HCT116 (cell line): Measurements from ENCODE around the gene LIMA1. TPM values are rescaled to one million over a fixed set of nuclear protein-coding genes. Genes with fewer than 3 reads are reported as not detected.
"Not testable (repeated sequence)": the region's sequence is repeated elsewhere in the genome, so short reads cannot be mapped to it uniquely, and the experiment has no call there.

Experiments
- ATAC-seq: fragments of 200-7000 bp; cut with Tn5 transposase; 2 replicates; pipeline ENCODE4 v1.9.1; 2020; ENCODE audit warnings: mild to moderate bottlenecking, moderate library complexity
- BruUV-seq: library from RNA; stranded (reverse); fragments of 400-500 nt; replicated peaks from 2 replicates; lab custom pipeline; 2021; lab: Mats Ljungman, UMichigan
- CTCF ChIA-PET: fragments of 300-600 bp; sonication (Branson Sonifier 250); formaldehyde crosslinking; loops from one replicate; lab custom pipeline; 2021; ENCODE audit warnings: antibody characterized with exemption; lab: Charles Lee
- POLR2A ChIA-PET: fragments of 300-600, 350-600 bp; sonication (Branson Sonifier 250); formaldehyde crosslinking; loops from one replicate; lab custom pipeline; 2021; ENCODE audit warnings: antibody characterized with exemption; lab: Charles Lee
- RAD21 ChIA-PET, 2 experiments: fragments of 300-600 bp; sonication (Branson Sonifier 250); formaldehyde crosslinking; loops; one replicate each; lab custom pipeline; 2023; ENCODE audit warnings: low total read pairs in 2 of 2; ENCODE audit not compliant: uncharacterized antibody in 2 of 2, unreplicated experiment in 2 of 2, low non-redundant PET in 1 of 2; lab: Charles Lee
- DNase-seq: peaks from one replicate; pipeline ENCODE4 v3.0.0-alpha.2; 2010; ENCODE audit warnings: low read depth, low spot score
- H2AFZ ChIP-seq: fragments of 200-600 bp; shearing (Covaris generic), sonication (generic); 2 replicates; pipeline ENCODE4 v1.6.1; 2017; ENCODE audit warnings: low read depth, mixed run types, mixed read lengths, antibody characterized with exemption, low read length; ENCODE audit not compliant: poor library complexity, severe bottlenecking
- H3K27ac ChIP-seq: 2 replicates; pipeline ENCODE4 v1.5.1; 2012; ENCODE audit warnings: low read depth, low read length
- H3K27me3 ChIP-seq: fragments of 200-600 bp; sonication (generic); 2 replicates; pipeline ENCODE4 v1.6.1; 2016; ENCODE audit warnings: mixed run types, low read length, mixed read lengths; ENCODE audit not compliant: insufficient read depth
- H3K36me3 ChIP-seq, 2 experiments: fragments of 200-500 bp in 1 of 2; fragments of 200-600 bp in 1 of 2; sonication (Bioruptor generic) in 1 of 2; sonication (generic) in 1 of 2; 2 replicates each; pipeline versions ENCODE4 v1.5.1 to v1.6.1; 2014 to 2016; ENCODE audit warnings: low read length in 2 of 2, inconsistent platforms in 1 of 2, mixed read lengths in 1 of 2, mixed run types in 1 of 2; ENCODE audit not compliant: insufficient read depth in 2 of 2, control insufficient read depth in 1 of 2
- H3K4me1 ChIP-seq, 2 experiments: fragments of 200-600 bp in 1 of 2; sonication (generic) in 1 of 2; 2 replicates each; pipeline versions ENCODE4 v1.5.1 to v1.6.1; 2012 to 2017; ENCODE audit warnings: low read length in 2 of 2, inconsistent platforms in 1 of 2, mild to moderate bottlenecking in 1 of 2, mixed read lengths in 1 of 2, mixed run types in 1 of 2, moderate library complexity in 1 of 2; ENCODE audit not compliant: insufficient read depth in 2 of 2, control insufficient read depth in 1 of 2
- H3K4me2 ChIP-seq: fragments of 200-600 bp; sonication (generic); 2 replicates; pipeline ENCODE4 v1.6.1; 2017; ENCODE audit warnings: mixed run types, low read length, mixed read lengths
- H3K4me3 ChIP-seq, 2 experiments: fragments of 200-600 bp in 1 of 2; sonication (generic) in 1 of 2; replicated peaks in 1 of 2; 2 replicates each; pipeline ENCODE4 v1.5.1; 2011 to 2016; ENCODE audit warnings: low read length in 2 of 2, control low read depth in 1 of 2, low read depth in 1 of 2, mild to moderate bottlenecking in 1 of 2, mixed read lengths in 1 of 2, mixed run types in 1 of 2
- H3K79me2 ChIP-seq: fragments of 200-600 bp; sonication (generic); 2 replicates; pipeline ENCODE4 v1.6.1; 2017; ENCODE audit warnings: mild to moderate bottlenecking, mixed run types, low read length, moderate library complexity, mixed read lengths; ENCODE audit not compliant: insufficient read depth
- H3K9ac ChIP-seq: fragments of 200-600 bp; sonication (generic); 2 replicates; pipeline ENCODE4 v1.6.1; 2016; ENCODE audit warnings: low read length, mixed read lengths
- H3K9me2 ChIP-seq: fragments of 200-600 bp; sonication (generic), shearing (Covaris generic); 2 replicates; pipeline ENCODE4 v1.6.1; 2017; ENCODE audit warnings: mixed run types, mild to moderate bottlenecking, moderate library complexity; ENCODE audit not compliant: insufficient read depth
- H3K9me3 ChIP-seq, 2 experiments: fragments of 200-500 bp in 1 of 2; fragments of 200-600 bp in 1 of 2; sonication (Bioruptor generic) in 1 of 2; sonication (generic) in 1 of 2; 2 replicates each; pipeline ENCODE4 v1.6.1; 2014 to 2017; ENCODE audit warnings: low read length in 2 of 2, mixed read lengths in 2 of 2, inconsistent platforms in 1 of 2, low read depth in 1 of 2, mild to moderate bottlenecking in 1 of 2, mixed run types in 1 of 2, moderate library complexity in 1 of 2; ENCODE audit not compliant: control insufficient read depth in 1 of 2, insufficient read depth in 1 of 2
- H4K20me1 ChIP-seq: fragments of 200-600 bp; sonication (generic), shearing (Covaris generic); 2 replicates; pipeline ENCODE4 v1.6.1; 2017; ENCODE audit warnings: mixed run types, mild to moderate bottlenecking, moderate library complexity; ENCODE audit not compliant: insufficient read depth
- ATF3 ChIP-seq: IDR thresholded peaks from 2 replicates; pipeline ENCODE4 v1.6.1; 2012
- CEBPB ChIP-seq: IDR thresholded peaks from 2 replicates; pipeline ENCODE4 v1.6.1; 2012; ENCODE audit warnings: low read depth
- CTCF ChIP-seq, 3 experiments: fragments of 200-600 bp in 1 of 3; sonication (generic) in 1 of 3; IDR thresholded peaks in 2 of 3; conservative IDR thresholded peaks in 1 of 3; 2 replicates each; pipeline ENCODE4 v1.5.1; 2012 to 2017; ENCODE audit warnings: low read depth in 2 of 3, low read length in 2 of 3, antibody characterized with exemption in 1 of 3, borderline replicate concordance in 1 of 3, control low read depth in 1 of 3, mild to moderate bottlenecking in 1 of 3, mixed read lengths in 1 of 3, mixed run types in 1 of 3, moderate library complexity in 1 of 3; ENCODE audit not compliant: insufficient read depth in 1 of 3
- ELF1 ChIP-seq: IDR thresholded peaks from 2 replicates; pipeline ENCODE4 v1.6.1; 2012; ENCODE audit warnings: low read depth, borderline replicate concordance
- EZH2 ChIP-seq: fragments of 200-600 bp; sonication (generic); IDR thresholded peaks from 2 replicates; pipeline ENCODE4 v1.6.1; 2017; ENCODE audit warnings: antibody characterized with exemption, mixed run types
- EZH2phosphoT487 ChIP-seq: fragments of 200-600 bp; IDR thresholded peaks from 2 replicates; pipeline ENCODE4 v1.6.1; 2018; ENCODE audit warnings: antibody characterized with exemption, borderline replicate concordance
- FOSL1 ChIP-seq: IDR thresholded peaks from 2 replicates; pipeline ENCODE4 v1.6.1; 2012; ENCODE audit warnings: low read depth
- JUND ChIP-seq: IDR thresholded peaks from 2 replicates; pipeline ENCODE4 v1.6.1; 2012
- MAX ChIP-seq: IDR thresholded peaks from 2 replicates; pipeline ENCODE4 v1.6.1; 2012
- POLR2A ChIP-seq: IDR thresholded peaks from 2 replicates; pipeline ENCODE4 v1.7.0; 2011; ENCODE audit warnings: borderline replicate concordance; ENCODE audit not compliant: insufficient read depth, insufficient read length; ENCODE audit errors: extremely low read depth
- POLR2AphosphoS5 ChIP-seq: IDR thresholded peaks from 2 replicates; pipeline ENCODE4 v1.6.1; 2011; ENCODE audit warnings: mild to moderate bottlenecking, low read depth, low read length, moderate library complexity
- RAD21 ChIP-seq: IDR thresholded peaks from 2 replicates; pipeline ENCODE4 v1.6.1; 2012; ENCODE audit warnings: low read depth, mild to moderate bottlenecking
- REST ChIP-seq: IDR thresholded peaks from 2 replicates; pipeline ENCODE4 v1.6.1; 2012; ENCODE audit warnings: low read depth
- SIN3A ChIP-seq: IDR thresholded peaks from 2 replicates; pipeline ENCODE4 v1.6.1; 2012; ENCODE audit warnings: low read depth
- SP1 ChIP-seq: IDR thresholded peaks from 2 replicates; pipeline ENCODE4 v1.6.1; 2012; ENCODE audit warnings: low read depth
- SRF ChIP-seq: IDR thresholded peaks from 2 replicates; pipeline ENCODE4 v1.6.1; 2012; ENCODE audit warnings: low read depth
- ZFX ChIP-seq: fragments of 450-650 bp; IDR thresholded peaks from 2 replicates; pipeline ENCODE4 v1.6.1; 2017
- ZNF274 ChIP-seq: fragments of 200-500 bp; sonication (Bioruptor generic); IDR thresholded peaks from 2 replicates; pipeline ENCODE4 v1.6.1; 2014; ENCODE audit warnings: mild to moderate bottlenecking, low read depth, low read length, inconsistent platforms
- intact Hi-C: fragments of 100-400 bp; cut with micrococcal nuclease; formaldehyde crosslinking; loops from 2 replicates; pipeline ENCODE4 v1.10.0; 2022
- total RNA-seq: library from RNA; stranded (reverse); gene quantifications from one replicate; pipeline ENCODE4 v1.2.1, GENCODE V29; 2021; ENCODE audit not compliant: unreplicated experiment

The LIMA1 gene
- total RNA-seq, 1 experiment from 2014 or later = 79.6 TPM

GRCh38 chr12:50324077-50324476, 40.8 kb upstream of the LIMA1 start:
- DNase-seq, intact Hi-C loops, H4K20me1 ChIP-seq, H2AFZ ChIP-seq, H3K79me2 ChIP-seq, RAD21 ChIA-PET, POLR2A ChIA-PET, H3K27ac ChIP-seq, BruUV-seq, H3K36me3 ChIP-seq, CTCF ChIA-PET, H3K9me2 ChIP-seq, H3K9me3 ChIP-seq, H3K9ac ChIP-seq, H3K4me3 ChIP-seq, H3K4me2 ChIP-seq, H3K27me3 ChIP-seq, ATAC-seq: not testable (repeated sequence)
- H3K4me1 ChIP-seq = peaks cover 14 to 18% of the 10 kb centered on the region in 2 experiments

GRCh38 chr12:50322206-50322605, 38.9 kb upstream of the LIMA1 start:
- no peaks in the 10 kb centered on the region for H3K9me2 ChIP-seq
- H3K4me2 ChIP-seq = peak overlapping the region; percentile 43; the same call in 1 of the 2 replicates
- no peak for DNase-seq
- no peaks in the 10 kb centered on the region for H4K20me1 ChIP-seq
- no peak overlapping the region for H3K4me3 ChIP-seq
- ChIA-PET CTCF (interaction anchor here (1.2 kb wide), 1 partner anchor 61 kb away, joined by 3 read pairs; no protein-coding TSS in a partner anchor), POLR2A (no interaction called here), RAD21 (no interaction called here)
- no peak for TF ChIP-seq SP1
- no peak for TF ChIP-seq ELF1
- no peak for TF ChIP-seq SIN3A
- no peak for TF ChIP-seq REST
- TF ChIP-seq FOSL1 = no peak
- TF ChIP-seq ZFX = no peak
- TF ChIP-seq CEBPB = no peak
- no peak for TF ChIP-seq POLR2AphosphoS5
- no peak for TF ChIP-seq EZH2
- no peak for TF ChIP-seq CTCF (IDR thresholded peaks at IDR 0.05 in 2 of 3, conservative IDR thresholded peaks at IDR 0.05 in 1 of 3; ENCODE audit: borderline replicate concordance in 1 of 3, insufficient read depth in 1 of 3, low read depth in 2 of 3, low read length in 2 of 3)
- no peak for TF ChIP-seq JUND
- no peak for TF ChIP-seq RAD21
- no peak for TF ChIP-seq MAX
- no peak for TF ChIP-seq EZH2phosphoT487
- TF ChIP-seq POLR2A = no peak
- no peak for TF ChIP-seq ATF3
- no peak for TF ChIP-seq ZNF274
- no peak for TF ChIP-seq SRF
- no peaks in the 10 kb centered on the region for H3K79me2 ChIP-seq
- no TSS peak for BruUV-seq
- no peak overlapping the region for H3K9ac ChIP-seq
- H3K27ac ChIP-seq = no peak overlapping the region
- intact Hi-C loops = no loop called here
- no peaks in the 10 kb centered on the region for H3K27me3 ChIP-seq
- no peaks in the 10 kb centered on the region for H3K36me3 ChIP-seq
- ATAC-seq = no peak; the same call in 1 of the 2 replicates
- no peaks in the 10 kb centered on the region for H3K9me3 ChIP-seq
- peaks cover 12 to 18% of the 10 kb centered on the region in 2 experiments for H3K4me1 ChIP-seq
- no peak overlapping the region for H2AFZ ChIP-seq
